Ishikawa (cell line): ENCODE data around the gene COL13A1.

Source experiments
- CEBPB ChIP-seq: IDR thresholded peaks from 2 replicates; pipeline ENCODE4 v1.6.1; 2012
- EGR1 ChIP-seq: IDR thresholded peaks from 2 replicates; pipeline ENCODE4 v1.6.1; 2012
- EP300 ChIP-seq: IDR thresholded peaks from 2 replicates; pipeline ENCODE4 v1.6.1; 2012; ENCODE audit warnings: borderline replicate concordance
- FOXM1 ChIP-seq: IDR thresholded peaks from 2 replicates; pipeline ENCODE4 v1.6.1; 2012; ENCODE audit warnings: low read depth, borderline replicate concordance
- MAX ChIP-seq: IDR thresholded peaks from 2 replicates; pipeline ENCODE4 v1.6.1; 2012
- NFIC ChIP-seq: IDR thresholded peaks from 2 replicates; pipeline ENCODE4 v1.6.1; 2012
- RAD21 ChIP-seq: IDR thresholded peaks from 2 replicates; pipeline ENCODE4 v1.6.1; 2012; ENCODE audit warnings: low read depth
- REST ChIP-seq: IDR thresholded peaks from 2 replicates; pipeline ENCODE4 v1.6.1; 2012; ENCODE audit warnings: low read depth, mild to moderate bottlenecking
- TAF1 ChIP-seq: IDR thresholded peaks from 2 replicates; pipeline ENCODE4 v1.6.1; 2012; ENCODE audit warnings: low read depth, mild to moderate bottlenecking
- TEAD4 ChIP-seq: IDR thresholded peaks from 2 replicates; pipeline ENCODE4 v1.6.1; 2012
- USF1 ChIP-seq: IDR thresholded peaks from 2 replicates; pipeline ENCODE4 v1.6.1; 2012
- YY1 ChIP-seq: IDR thresholded peaks from 2 replicates; pipeline ENCODE4 v1.6.1; 2012; ENCODE audit warnings: low read depth
- ZBTB7A ChIP-seq: IDR thresholded peaks from 2 replicates; pipeline ENCODE4 v1.6.1; 2012; ENCODE audit warnings: low read depth

- no peak for TF ChIP-seq RAD21
- no peak for TF ChIP-seq EP300
- TF ChIP-seq MAX: no peak
- TF ChIP-seq TAF1: no peak
- no peak for TF ChIP-seq FOXM1
- no peak for TF ChIP-seq TEAD4
- TF ChIP-seq REST: no peak
- no peak for TF ChIP-seq EGR1
- TF ChIP-seq USF1: no peak
- no peak for TF ChIP-seq ZBTB7A
- TF ChIP-seq CEBPB: no peak
- TF ChIP-seq NFIC: no peak
- TF ChIP-seq YY1: no peak
Measured at GRCh38 chr10:69892816-69893215, 91.1 kb downstream of the COL13A1 start.
